A673 (cell line): ENCODE results near the gene SHOX. TPM values are rescaled to one million over a fixed set of nuclear protein-coding genes. Genes with fewer than 3 reads are reported as not detected.

Experiments used
- BruUV-seq: library from RNA; stranded (reverse); fragments of 400-500 nt; replicated peaks from 2 replicates; lab custom pipeline; 2021; lab: Mats Ljungman, UMichigan
- CTCF ChIA-PET: fragments of 300-600 bp; sonication (Branson Sonifier 250); formaldehyde crosslinking; loops from one replicate; lab custom pipeline; 2022; ENCODE audit warnings: antibody characterized with exemption; lab: Charles Lee
- POLR2A ChIA-PET: fragments of 300-600 bp; sonication (Branson Sonifier 250); formaldehyde crosslinking; loops from one replicate; lab custom pipeline; 2022; ENCODE audit warnings: antibody characterized with exemption; ENCODE audit not compliant: low non-redundant PET; lab: Charles Lee
- DNase-seq: peaks from one replicate; pipeline ENCODE4 v3.0.0-alpha.2; 2015; ENCODE audit warnings: low spot score
- H3K27ac ChIP-seq: fragments of 200-600 bp; sonication (generic); 2 replicates; pipeline ENCODE4 v1.5.1; 2016; ENCODE audit warnings: mixed run types, low read depth, mild to moderate bottlenecking, mixed read lengths, antibody characterized with exemption, low read length; ENCODE audit not compliant: poor library complexity, severe bottlenecking
- H3K27me3 ChIP-seq: fragments of 200-600 bp; sonication (generic); replicated peaks from 2 replicates; pipeline ENCODE4 v1.6.1; 2017; ENCODE audit warnings: mixed run types, low read depth, mild to moderate bottlenecking, mixed read lengths, antibody characterized with exemption, low read length; ENCODE audit not compliant: insufficient read depth, poor library complexity
- H3K36me3 ChIP-seq: fragments of 200-600 bp; sonication (generic); 2 replicates; pipeline ENCODE4 v1.6.1; 2016; ENCODE audit warnings: mixed run types, mild to moderate bottlenecking, mixed read lengths, antibody characterized with exemption, low read length; ENCODE audit not compliant: insufficient read depth, poor library complexity, severe bottlenecking
- H3K4me1 ChIP-seq: fragments of 200-600 bp; sonication (generic); 2 replicates; pipeline ENCODE4 v1.6.1; 2017; ENCODE audit warnings: mixed run types, mild to moderate bottlenecking, mixed read lengths, antibody characterized with exemption, low read length; ENCODE audit not compliant: insufficient read depth, poor library complexity, severe bottlenecking
- H3K4me3 ChIP-seq: fragments of 200-600 bp; sonication (generic); 2 replicates; pipeline ENCODE4 v1.5.1; 2016; ENCODE audit warnings: low read depth, mixed run types, mild to moderate bottlenecking, mixed read lengths, low read length; ENCODE audit not compliant: poor library complexity, severe bottlenecking
- H3K9me3 ChIP-seq: fragments of 200-600 bp; sonication (generic); 2 replicates; pipeline ENCODE4 v1.6.1; 2016; ENCODE audit warnings: mixed run types, low read depth, mild to moderate bottlenecking, mixed read lengths, antibody characterized with exemption, low read length; ENCODE audit not compliant: poor library complexity, severe bottlenecking
- CTCF ChIP-seq: fragments of 300-800, 200-600 bp; sonication (generic); conservative IDR thresholded peaks from 2 replicates; pipeline ENCODE4 v1.5.1; 2017; ENCODE audit warnings: low read depth, mild to moderate bottlenecking, antibody characterized with exemption, low read length, moderate library complexity, mixed read lengths
- EZH2 ChIP-seq: fragments of 200-600 bp; sonication (generic); IDR thresholded peaks from 2 replicates; pipeline ENCODE4 v1.6.1; 2017; ENCODE audit warnings: borderline replicate concordance, low read depth, mild to moderate bottlenecking, mixed read lengths, antibody characterized with exemption, low read length; ENCODE audit not compliant: poor library complexity, severe bottlenecking
- intact Hi-C: fragments of 100-400 bp; cut with micrococcal nuclease; formaldehyde crosslinking; loops from one replicate; pipeline ENCODE4 v1.10.0; 2022; ENCODE audit not compliant: unreplicated experiment
- total RNA-seq: library from RNA; stranded (reverse); gene quantifications from 2 replicates; pipeline ENCODE4 v1.2.3, GENCODE V29; 2021

Gene SHOX
- total RNA-seq, 1 experiment from 2014 or later, result not detected

- DNase-seq, result no peak
- POLR2A ChIA-PET, result no interaction called here
- Histone ChIP-seq H3K36me3 (no peaks in the 10 kb centered on the region), H3K27ac (no peak overlapping the region), H3K9me3 (no peaks in the 10 kb centered on the region), H3K27me3 (peaks cover 82% of the 10 kb centered on the region), H3K4me1 (no peaks in the 10 kb centered on the region), H3K4me3 (no peak overlapping the region)
- intact Hi-C loops, result no loop called here
- no TSS peak for BruUV-seq
- CTCF ChIA-PET, result no interaction called here
- TF ChIP-seq EZH2 (peak; percentile 66), CTCF (no peak)
Measured at GRCh38 chrX:635428-636090, 5.0 kb downstream of the SHOX start.

- Histone ChIP-seq H3K27ac (no peak overlapping the region), H3K9me3 (no peaks in the 10 kb centered on the region), H3K4me1 (no peaks in the 10 kb centered on the region), H3K36me3 (no peaks in the 10 kb centered on the region), H3K4me3 (no peak overlapping the region), H3K27me3 (peaks cover 66% of the 10 kb centered on the region)
- intact Hi-C loops, result no loop called here
- no TSS peak for BruUV-seq
- POLR2A ChIA-PET, result no interaction called here
- CTCF ChIA-PET, result no interaction called here
- no peak for DNase-seq
- TF ChIP-seq CTCF (no peak), EZH2 (no peak)
Measured at GRCh38 chrX:636981-637659, 6.5 kb downstream of the SHOX start.

- Histone ChIP-seq H3K27ac (no peak overlapping the region), H3K9me3 (no peaks in the 10 kb centered on the region), H3K4me1 (no peaks in the 10 kb centered on the region), H3K27me3 (peaks cover 59% of the 10 kb centered on the region), H3K36me3 (no peaks in the 10 kb centered on the region), H3K4me3 (no peak overlapping the region)
- DNase-seq, result peak; percentile 39
- POLR2A ChIA-PET, result no interaction called here
- intact Hi-C loops, result no loop called here
- CTCF ChIA-PET, result no interaction called here
- TF ChIP-seq EZH2 (peak; percentile 52), CTCF (no peak)
- no TSS peak for BruUV-seq
Measured at GRCh38 chrX:637660-638481, 7.3 kb downstream of the SHOX start.
